K562 (cell line): ENCODE measurements around the gene HDHD2. TPM values are rescaled to one million over a fixed set of nuclear protein-coding genes. Genes with fewer than 3 reads are reported as not detected.

ENCODE experiments used
- ATAC-seq: fragments of 200-7000 bp; cut with Tn5 transposase; 3 replicates; pipeline ENCODE4 v1.9.1; 2020; ENCODE audit warnings: moderate library complexity
- BruUV-seq: library from RNA; stranded (reverse); fragments of 400-500 nt; replicated peaks from 2 replicates; lab custom pipeline; 2021; lab: Mats Ljungman, UMichigan
- CTCF ChIA-PET: fragments of 300-600 bp; formaldehyde crosslinking; extraction: SDS; loops from one replicate; lab custom pipeline; 2021; ENCODE audit warnings: low intra/inter-chr PET ratio; lab: Yijun Ruan, JAX
- POLR2A ChIA-PET: fragments of 300-600, 350-650 bp; sonication (Branson Sonifier 250); formaldehyde crosslinking; extraction: SDS; loops from one replicate; lab custom pipeline; 2021; ENCODE audit warnings: antibody characterized with exemption, inconsistent platforms; lab: Yijun Ruan, JAX
- DNase-seq, 4 experiments: peaks; one replicate each; pipeline versions ENCODE4 v3.0.0 to v3.0.0-alpha.2; 2011 to 2018; ENCODE audit warnings: low spot score in 3 of 4, mixed read lengths in 3 of 4; ENCODE audit errors: extremely low read depth in 1 of 4
- FAIRE-seq: peaks from 2 replicates; lab custom pipeline; 2011; peaks lifted over from hg19 to GRCh38; lab: Jason Lieb, UNC
- H2AFZ ChIP-seq: 2 replicates; pipeline ENCODE4 v1.6.0; 2011; ENCODE audit warnings: low read depth, low read length, control low read depth, inconsistent platforms
- H3K27ac ChIP-seq: fragments of 200-600 bp; 3 replicates; pipeline ENCODE4 v1.8.0; 2011; ENCODE audit warnings: low read depth, mild to moderate bottlenecking, control low read depth, inconsistent platforms, low read length, moderate library complexity, mixed read lengths; ENCODE audit errors: extremely low read depth
- H3K27me3 ChIP-seq, 2 experiments: fragments of 300-600 bp in 1 of 2; 2 replicates in 1 of 2; 3 replicates in 1 of 2; pipeline versions ENCODE4 v1.6.0 to v1.8.0; 2011; ENCODE audit warnings: inconsistent platforms in 2 of 2, low read length in 2 of 2, mild to moderate bottlenecking in 1 of 2, mixed read lengths in 1 of 2, moderate library complexity in 1 of 2; ENCODE audit not compliant: control insufficient read depth in 2 of 2, insufficient read depth in 2 of 2
- H3K36me3 ChIP-seq: fragments of 300-600 bp; 3 replicates; pipeline ENCODE4 v1.8.0; 2011; ENCODE audit warnings: mild to moderate bottlenecking, low read length, inconsistent platforms; ENCODE audit not compliant: control insufficient read depth, insufficient read depth
- H3K4me1 ChIP-seq, 2 experiments: fragments of 200-600 bp in 1 of 2; replicated peaks in 1 of 2; 2 replicates in 1 of 2; 3 replicates in 1 of 2; pipeline versions ENCODE4 v1.5.1 to v1.8.0; 2011; ENCODE audit warnings: inconsistent platforms in 2 of 2, low read length in 2 of 2, mild to moderate bottlenecking in 1 of 2, mixed read lengths in 1 of 2, moderate library complexity in 1 of 2; ENCODE audit not compliant: control insufficient read depth in 2 of 2, insufficient read depth in 2 of 2
- H3K4me2 ChIP-seq: 2 replicates; pipeline ENCODE4 v1.6.1; 2011; ENCODE audit warnings: low read length, control low read depth, inconsistent platforms, mixed read lengths; ENCODE audit not compliant: insufficient read depth
- H3K4me3 ChIP-seq: fragments of 200-600 bp; sonication (generic), shearing (Covaris generic); 2 replicates; pipeline ENCODE4 v1.5.1; 2016; ENCODE audit warnings: control low read depth, inconsistent platforms
- H3K79me2 ChIP-seq: fragments of 200-600 bp; 3 replicates; pipeline ENCODE4 v1.8.0; 2011; ENCODE audit warnings: low read length, inconsistent platforms; ENCODE audit not compliant: control insufficient read depth, insufficient read depth
- H3K9ac ChIP-seq, 2 experiments: 2 replicates each; pipeline versions ENCODE4 v1.6.0 to v1.6.1; 2011; ENCODE audit warnings: low read depth in 2 of 2, low read length in 2 of 2, control low read depth in 1 of 2, inconsistent platforms in 1 of 2, mild to moderate bottlenecking in 1 of 2, mixed read lengths in 1 of 2; ENCODE audit not compliant: insufficient read depth in 1 of 2
- H3K9me1 ChIP-seq: one replicate; pipeline ENCODE4 v1.6.0; 2011; ENCODE audit warnings: inconsistent platforms, mild to moderate bottlenecking, low read length, moderate library complexity; ENCODE audit not compliant: control insufficient read depth, insufficient read depth
- H3K9me3 ChIP-seq: replicated peaks from 2 replicates; pipeline ENCODE4 v1.5.1; 2011; ENCODE audit warnings: low read depth, low read length, inconsistent platforms; ENCODE audit not compliant: control insufficient read depth, insufficient read depth
- H4K20me1 ChIP-seq: replicated peaks from 2 replicates; pipeline ENCODE4 v1.6.1; 2011; ENCODE audit warnings: low read length, inconsistent platforms, mixed read lengths; ENCODE audit not compliant: control insufficient read depth, insufficient read depth
- EP300 ChIP-seq: IDR thresholded peaks from 2 replicates; pipeline ENCODE4 v1.6.1; 2012; ENCODE audit warnings: low read length, improper control_type of control experiment
- ETV5 ChIP-seq: sonication (generic); formaldehyde crosslinking; IDR thresholded peaks from 2 replicates; pipeline ENCODE4 v1.4.0; 2020; ENCODE audit warnings: low read depth, mild to moderate bottlenecking, missing genetic modification reagents
- HDAC3 ChIP-seq: fragments of 450-650 bp; IDR thresholded peaks from 2 replicates; pipeline ENCODE4 v1.6.1; 2018; ENCODE audit warnings: borderline replicate concordance, mild to moderate bottlenecking, moderate library complexity; ENCODE audit not compliant: partially characterized antibody
- MED1 ChIP-seq: sonication (generic); formaldehyde crosslinking; IDR thresholded peaks from 2 replicates; pipeline ENCODE4 v1.8.1; 2023; ENCODE audit warnings: missing genetic modification reagents, borderline replicate concordance
- NFATC3 ChIP-seq: fragments of 450-650 bp; IDR thresholded peaks from 2 replicates; pipeline ENCODE4 v1.6.1; 2017; ENCODE audit warnings: mild to moderate bottlenecking
- OTX1 ChIP-seq: fragments of 450-650 bp; formaldehyde crosslinking; IDR thresholded peaks from 2 replicates; pipeline ENCODE4 v1.4.0; 2022; ENCODE audit warnings: mild to moderate bottlenecking
- SAFB2 ChIP-seq: fragments of 200-400 bp; formaldehyde crosslinking; IDR thresholded peaks from 2 replicates; pipeline ENCODE4 v1.6.1; 2018; ENCODE audit warnings: borderline replicate concordance, low read length, low read depth, moderate library complexity; ENCODE audit not compliant: severe bottlenecking
- ZNF395 ChIP-seq: fragments of 200-800 bp; sonication (Bioruptor generic); IDR thresholded peaks from 2 replicates; pipeline ENCODE4 v1.6.1; 2017; ENCODE audit warnings: missing genetic modification characterization, missing compliant biosample characterization
- ZNF589 ChIP-seq: fragments of 200-800 bp; sonication (Bioruptor generic); IDR thresholded peaks from 2 replicates; pipeline ENCODE4 v1.6.1; 2016; ENCODE audit warnings: low read depth, missing genetic modification characterization, missing compliant biosample characterization
- ZNF764 ChIP-seq: fragments of 250-450 bp; sonication (Bioruptor Pico); IDR thresholded peaks from 2 replicates; pipeline ENCODE4 v1.4.0; 2020; ENCODE audit warnings: low read depth, mild to moderate bottlenecking, moderate library complexity
- WGBS: fragments of 100-300 bp; shearing (Covaris generic); methylation state at CpG from one replicate; pipeline ENCODE4 v1.1.6; 2016; ENCODE audit warnings: low coverage, mixed read lengths; ENCODE audit not compliant: insufficient coverage; ENCODE audit errors: missing lambda C conversion rate; 5-methylcytosine and 5-hydroxymethylcytosine counted together
- in situ Hi-C: fragments of 300-500 bp; cut with MboI; formaldehyde crosslinking; loops from 4 replicates; pipeline ENCODE4 v1.15.0; 2018; ENCODE audit warnings: inconsistent platforms, mixed read lengths
- intact Hi-C: fragments of 100-400 bp; cut with micrococcal nuclease; formaldehyde crosslinking; loops from 2 replicates; pipeline ENCODE4 v1.14.2; 2022
- polyA plus RNA-seq, 8 experiments: library from polyadenylated mRNA; depleted of rRNA in 4 of 8; stranded (reverse) in 5 of 8; unstranded in 3 of 8; fragments of >200 nt; fragmentation: Nextera tagmentation in 2 of 8; fragmentation: Illumina TruSeq in 1 of 8; extraction: Ambion mirVana in 2 of 8; extraction: Trizol in 1 of 8; gene quantifications; 2 replicates each; pipeline versions ENCODE4 v1.2.1 to v1.2.3, GENCODE V29; 2011 to 2014; ENCODE audit warnings: inconsistent platforms in 1 of 8, missing spikeins in 1 of 8
- total RNA-seq, 7 experiments: library from RNA; depleted of rRNA in 6 of 7; stranded (reverse); fragments of >200 nt in 6 of 7; fragmentation: Illumina TruSeq in 2 of 7; extraction: Trizol in 2 of 7; gene quantifications; 2 replicates each; pipeline versions ENCODE4 v1.2.1 to v1.2.3, GENCODE V29; 2011 to 2021; ENCODE audit warnings: low replicate concordance in 1 of 7

HDHD2 gene
- total and polyA plus RNA-seq, 9 of the 15 experiments (the other 6 are each of a cell fraction or from before 2014, with no cell fraction given), result 6.8 to 25.2 (median 21.5) TPM

GRCh38 chr18:47120428-47120827 lies 29.9 kb downstream of the HDHD2 start:
- Histone ChIP-seq H3K27me3 (no peaks in the 10 kb centered on the region), H3K4me3 (no peak overlapping the region), H2AFZ (no peak overlapping the region), H3K27ac (no peak overlapping the region), H3K36me3 (no peaks in the 10 kb centered on the region), H3K9ac (no peak overlapping the region), H3K9me1 (no peaks in the 10 kb centered on the region), H4K20me1 (no peaks in the 10 kb centered on the region), H3K79me2 (no peaks in the 10 kb centered on the region), H3K4me1 (no peaks in the 10 kb centered on the region; a peak in 1 of 5 replicates), H3K4me2 (no peak overlapping the region), H3K9me3 (no peaks in the 10 kb centered on the region)
- in situ Hi-C loops, result no loop called here
- ATAC-seq (no peak), DNase-seq (no peak), FAIRE-seq (no peak)
- ChIA-PET CTCF (no interaction called here), POLR2A (no interaction called here)
- no peak for TF ChIP-seq ZNF589 (CRISPR knock-in tag)
- TF ChIP-seq ETV5 (CRISPR knock-in tag), result no peak
- no peak for TF ChIP-seq HDAC3
- no peak for TF ChIP-seq SAFB2
- TF ChIP-seq MED1 (CRISPR knock-in tag), result no peak
- no peak for TF ChIP-seq EP300
- no peak for TF ChIP-seq NFATC3
- TF ChIP-seq OTX1 (CRISPR knock-in tag), result no peak
- no peak for TF ChIP-seq ZNF764
- no peak for TF ChIP-seq ZNF395 (CRISPR knock-in tag)
- no TSS peak for BruUV-seq
- intact Hi-C loops, result no loop called here
- WGBS, result 76% methylated on average over 4 of the region's 4 CpGs
